GM12891 (cell line): ENCODE results near the gene KHDRBS2.

ENCODE experiments used
- PAX5 ChIP-seq: IDR thresholded peaks from 2 replicates; pipeline ENCODE4 v1.6.1; 2011; ENCODE audit warnings: low read length, moderate library complexity, mild to moderate bottlenecking; ENCODE audit not compliant: insufficient read depth, severe bottlenecking
- POLR2A ChIP-seq: IDR thresholded peaks from 2 replicates; pipeline ENCODE4 v1.6.1; 2011; ENCODE audit warnings: low read depth, low read length, control low read depth
- POLR2AphosphoS5 ChIP-seq: IDR thresholded peaks from 2 replicates; pipeline ENCODE4 v1.6.1; 2011; ENCODE audit warnings: low read depth, low read length, control low read depth
- SPI1 ChIP-seq: IDR thresholded peaks from 2 replicates; pipeline ENCODE4 v1.6.1; 2011; ENCODE audit warnings: low read depth, low read length, control low read depth
- TAF1 ChIP-seq: IDR thresholded peaks from 2 replicates; pipeline ENCODE4 v1.6.1; 2011; ENCODE audit warnings: low read depth, low read length, control low read depth

- TF ChIP-seq POLR2A (no peak), POLR2AphosphoS5 (no peak), PAX5 (no peak), TAF1 (no peak), SPI1 (no peak)
These were observed 226.1 kb downstream of the KHDRBS2 start for GRCh38 chr6:62059901-62060300.
